Dendritic cell treated with granulocyte-macrophage colony-stimulating factor and Interleukin-4, amounts not matched to agents 40 ng/mL and 50 ng/mL, for 4 days (primary cell): ENCODE results near the gene BST2.
"Not testable (repeated sequence)": the region's sequence is repeated elsewhere in the genome, so short reads cannot be mapped to it uniquely, and the experiment has no call there.

Source experiments
- H3K27ac Mint-ChIP-seq: one replicate; pipeline ENCODE4 v1.8.0; 2022; ENCODE audit warnings: mild to moderate bottlenecking, mixed read lengths
- H3K27me3 Mint-ChIP-seq: one replicate; pipeline ENCODE4 v1.8.0; 2022; ENCODE audit warnings: mild to moderate bottlenecking, mixed read lengths
- H3K36me3 Mint-ChIP-seq: one replicate; pipeline ENCODE4 v1.8.0; 2022; ENCODE audit warnings: low read depth, mixed read lengths
- H3K4me1 Mint-ChIP-seq: one replicate; pipeline ENCODE4 v1.8.0; 2022; ENCODE audit warnings: low read depth, mixed read lengths
- H3K4me3 Mint-ChIP-seq: one replicate; pipeline ENCODE4 v1.8.0; 2022; ENCODE audit warnings: mild to moderate bottlenecking, moderate library complexity, mixed read lengths
- H3K9me3 Mint-ChIP-seq: one replicate; pipeline ENCODE4 v1.8.0; 2022; ENCODE audit warnings: mixed read lengths
- intact Hi-C: fragments of 100-400 bp; cut with micrococcal nuclease; formaldehyde crosslinking; loops from one replicate; pipeline ENCODE4 v1.15.0; 2022

Gene BST2

DNA sequence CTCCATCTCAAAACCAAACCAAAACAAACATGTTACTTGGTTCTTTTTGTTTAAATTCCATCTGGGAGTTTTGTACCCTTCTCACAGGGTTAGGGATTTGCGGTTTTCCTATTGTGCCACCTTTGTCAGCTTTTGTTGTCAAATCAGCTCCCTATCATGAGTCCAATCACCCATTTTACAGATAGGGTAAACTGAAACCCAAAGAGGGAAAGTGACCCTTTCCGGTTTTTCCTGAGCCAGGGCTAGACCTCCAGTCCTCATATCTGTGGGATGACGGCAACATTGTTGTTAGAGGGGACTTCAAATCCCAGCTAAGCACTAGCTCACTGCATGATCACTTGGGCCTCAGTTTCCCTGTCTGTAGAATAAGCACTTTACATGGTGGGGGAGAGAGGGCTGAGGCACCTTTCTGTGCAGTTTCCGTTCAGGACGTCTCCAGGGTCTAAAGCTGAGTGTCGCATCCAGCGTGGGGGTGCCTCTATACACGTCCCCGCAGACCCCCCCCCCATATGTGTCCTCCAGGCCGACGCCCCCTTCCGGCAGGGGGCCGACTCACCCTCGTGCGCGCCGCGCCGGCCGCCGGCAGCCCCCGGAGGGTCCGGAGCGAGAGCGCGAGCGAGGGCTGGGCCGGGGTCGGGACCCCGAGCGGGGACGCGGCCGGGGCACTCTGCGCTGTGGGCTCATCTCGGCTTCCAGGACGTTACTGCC lies 15.3 kb downstream of the BST2 start:
- H3K27ac Mint-ChIP-seq = no peak overlapping the region
- peaks cover 23% of the 10 kb centered on the region for H3K4me1 Mint-ChIP-seq
- H3K27me3 Mint-ChIP-seq = peaks cover 24% of the 10 kb centered on the region
- peak overlapping the region; percentile 93 for H3K4me3 Mint-ChIP-seq
- intact Hi-C loops = no loop called here
- H3K36me3 Mint-ChIP-seq = no peaks in the 10 kb centered on the region
- H3K9me3 Mint-ChIP-seq = peaks cover 8% of the 10 kb centered on the region

DNA sequence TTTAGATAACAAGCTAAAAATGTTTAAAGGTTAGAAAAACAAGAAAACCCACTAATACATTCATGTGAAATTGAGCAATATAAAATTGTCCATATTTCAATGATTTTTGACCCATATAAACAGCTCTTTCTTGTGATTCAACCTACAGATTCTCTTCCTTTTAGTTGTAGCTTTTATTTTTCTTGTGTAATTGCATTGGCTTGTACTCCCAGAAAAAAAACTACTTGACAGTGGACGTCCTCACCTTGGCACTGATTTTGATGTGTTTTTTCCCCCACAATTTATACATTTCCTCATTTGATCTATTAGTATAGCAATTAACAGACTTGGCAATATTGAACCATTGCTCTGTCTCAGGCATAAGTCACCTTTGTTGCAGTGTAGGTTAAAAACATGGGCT lies 16.1 kb downstream of the BST2 start:
- no peaks in the 10 kb centered on the region for H3K36me3 Mint-ChIP-seq
- intact Hi-C loops = no loop called here
- no peak overlapping the region for H3K27ac Mint-ChIP-seq
- peaks cover 8% of the 10 kb centered on the region for H3K9me3 Mint-ChIP-seq
- H3K27me3 Mint-ChIP-seq = peaks cover 24% of the 10 kb centered on the region
- H3K4me3 Mint-ChIP-seq = no peak overlapping the region
- H3K4me1 Mint-ChIP-seq = peaks cover 19% of the 10 kb centered on the region

DNA sequence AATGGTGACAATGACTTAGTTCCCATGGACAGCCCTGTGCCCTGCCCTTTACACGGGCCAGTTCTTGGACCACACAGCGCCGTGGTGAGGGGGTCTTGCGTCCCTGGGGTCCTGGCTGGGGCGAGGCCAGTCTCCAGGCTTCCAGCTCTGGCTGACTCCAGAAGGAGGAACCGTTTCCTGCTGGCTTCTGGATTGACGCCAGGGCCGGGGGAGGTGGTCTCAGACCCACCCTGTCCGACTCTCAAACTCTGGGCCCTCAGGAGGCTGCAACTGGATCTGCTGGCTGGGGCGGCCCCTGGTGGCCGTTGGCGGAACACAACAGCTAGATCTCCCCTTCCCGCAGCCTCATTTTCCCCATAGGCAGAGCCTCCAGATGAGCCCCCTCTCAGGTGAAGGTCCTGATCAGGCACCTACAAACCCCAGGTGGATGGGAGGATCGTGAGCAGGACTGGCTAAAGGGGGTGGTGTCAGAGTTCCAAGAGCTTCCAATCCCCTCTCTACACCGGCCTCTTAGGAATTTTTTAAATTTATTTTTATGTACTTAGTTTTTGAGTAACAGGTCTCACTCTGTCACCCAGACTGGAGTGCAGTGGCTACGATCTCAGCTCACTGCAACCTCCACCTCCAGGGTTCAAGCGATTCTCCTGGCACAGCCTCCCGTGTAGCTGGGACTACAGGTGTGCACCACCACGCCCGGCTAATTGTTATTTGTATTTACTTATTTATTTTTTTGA lies 19.4 kb downstream of the BST2 start:
- Mint-ChIP-seq H3K9me3 (peaks cover 8% of the 10 kb centered on the region), H3K36me3 (no peaks in the 10 kb centered on the region), H3K4me1 (peaks cover 18% of the 10 kb centered on the region), H3K27ac (no peak overlapping the region), H3K4me3 (no peak overlapping the region), H3K27me3 (peaks cover 24% of the 10 kb centered on the region)
- intact Hi-C loops = loop anchor here (1.0 to 2.0 kb wide), 2 partner anchors 40 to 93 kb away; no protein-coding TSS in a partner anchor

DNA sequence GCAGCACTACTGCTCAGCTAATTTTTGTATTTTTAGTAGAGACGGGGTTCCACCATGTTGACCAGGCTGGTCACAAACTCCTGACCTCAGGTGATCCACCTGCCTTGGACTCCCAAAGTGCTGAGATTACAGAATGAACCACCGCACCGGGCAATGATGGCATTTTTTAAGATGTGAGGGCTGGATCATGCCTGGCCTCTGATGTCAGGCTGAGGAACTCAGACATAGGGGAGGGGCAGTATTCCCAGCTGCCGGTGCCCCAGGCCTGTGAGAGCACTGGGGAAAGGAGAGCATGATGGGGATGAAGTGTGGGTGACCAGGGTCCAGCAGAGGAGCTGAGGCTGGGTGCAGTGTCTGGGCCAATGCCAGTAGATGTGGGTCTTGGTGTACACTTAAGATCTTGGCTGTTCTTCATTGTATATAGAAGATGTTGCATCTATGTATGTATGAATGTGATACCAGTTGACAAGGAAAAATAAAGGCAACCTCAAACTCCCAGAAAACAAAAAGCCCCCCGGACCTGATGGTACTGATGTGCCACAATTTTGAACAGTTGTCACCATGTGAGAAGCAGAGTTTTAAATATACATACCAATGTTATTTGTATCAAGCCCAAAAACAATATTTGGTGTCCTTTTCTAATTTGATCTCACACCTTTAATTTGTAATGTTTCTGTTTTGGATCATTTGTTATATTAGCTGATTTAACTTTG lies 24.8 kb downstream of the BST2 start:
- peaks cover 51% of the 10 kb centered on the region for H3K4me1 Mint-ChIP-seq

DNA sequence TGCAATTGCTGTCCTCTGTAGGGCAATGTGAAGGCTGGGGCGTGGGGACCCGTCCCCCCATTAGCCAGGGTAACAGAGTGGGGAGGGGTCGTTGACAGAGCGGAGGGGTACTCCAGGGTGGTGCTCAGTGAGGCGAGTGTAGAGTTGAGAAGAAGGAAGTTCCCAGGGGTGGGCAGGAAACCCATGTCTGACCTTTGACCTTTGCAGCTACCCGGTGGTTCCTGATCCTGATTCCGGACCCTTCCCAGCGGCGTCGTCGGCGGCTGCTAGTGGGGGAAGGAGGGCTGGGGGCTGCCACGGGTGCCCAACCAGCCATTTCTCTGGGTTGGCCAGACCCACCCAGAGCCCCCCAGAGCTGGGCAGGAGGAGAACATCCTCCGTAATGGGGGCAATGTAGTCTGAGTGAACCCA lies 26.2 kb downstream of the BST2 start:
- H3K4me1 Mint-ChIP-seq = peaks cover 51% of the 10 kb centered on the region
- peak overlapping the region; percentile 41 for H3K27ac Mint-ChIP-seq
- intact Hi-C loops = no loop called here
- peaks cover 19% of the 10 kb centered on the region for H3K27me3 Mint-ChIP-seq
- no peaks in the 10 kb centered on the region for H3K36me3 Mint-ChIP-seq
- H3K4me3 Mint-ChIP-seq = no peak overlapping the region
- H3K9me3 Mint-ChIP-seq = no peaks in the 10 kb centered on the region

More for the DNA sequence above, 24.8 kb downstream of the BST2 start:
- no peaks in the 10 kb centered on the region for H3K36me3 Mint-ChIP-seq
- H3K4me3 Mint-ChIP-seq = no peak overlapping the region
- H3K27me3 Mint-ChIP-seq = peaks cover 19% of the 10 kb centered on the region
- intact Hi-C loops = no loop called here
- no peaks in the 10 kb centered on the region for H3K9me3 Mint-ChIP-seq
- H3K27ac Mint-ChIP-seq = peak overlapping the region; percentile 41

DNA sequence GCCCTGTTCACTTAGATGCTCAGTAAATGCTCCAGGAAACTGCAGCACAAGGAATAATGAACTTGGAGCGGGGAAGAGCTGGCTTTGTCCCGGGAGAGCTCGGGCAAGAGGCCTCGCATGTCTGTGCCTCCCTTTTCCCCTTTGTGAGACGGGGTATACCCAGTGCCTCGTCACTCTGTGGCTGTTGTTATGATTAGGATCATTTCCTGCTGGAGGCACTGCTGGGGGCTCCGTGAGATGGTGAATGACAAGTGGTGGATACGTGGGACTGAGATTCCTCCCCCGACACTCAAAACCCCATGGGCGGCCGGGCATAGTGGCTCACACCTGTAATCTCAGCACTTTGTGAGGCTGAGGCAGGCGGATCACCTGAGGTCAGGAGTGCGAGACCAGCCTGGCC lies 27.2 kb downstream of the BST2 start:
- no peak overlapping the region for H3K4me3 Mint-ChIP-seq
- H3K36me3 Mint-ChIP-seq = no peaks in the 10 kb centered on the region
- intact Hi-C loops = no loop called here
- no peaks in the 10 kb centered on the region for H3K9me3 Mint-ChIP-seq
- no peak overlapping the region for H3K27ac Mint-ChIP-seq
- H3K27me3 Mint-ChIP-seq = peaks cover 19% of the 10 kb centered on the region
- peaks cover 45% of the 10 kb centered on the region for H3K4me1 Mint-ChIP-seq

GRCh38 chr19:17376935-17377600 lies 28.4 kb downstream of the BST2 start, which contains the start of gene PLVAP:
Gene PLVAP, minus strand, starts transcription at chr19:17377342. Its CDS starts 54 bp downstream, at chr19:17377288.
- Mint-ChIP-seq H3K4me3 (no peak within 1 kb of the TSS), H3K27me3 (peaks cover 19% of the 10 kb centered on the region), H3K36me3 (no peaks in the 10 kb centered on the region), H3K9me3 (no peaks in the 10 kb centered on the region), H3K4me1 (peaks cover 40% of the 10 kb centered on the region), H3K27ac (no peak within 1 kb of the TSS)
- intact Hi-C loops = no loop called here

- Mint-ChIP-seq H3K9me3 (no peaks in the 10 kb centered on the region), H3K4me3 (peak overlapping the region; percentile 46), H3K4me1 (peaks cover 10% of the 10 kb centered on the region), H3K27me3 (peaks cover 3% of the 10 kb centered on the region), H3K27ac (peak overlapping the region; percentile 82), H3K36me3 (no peaks in the 10 kb centered on the region)
- intact Hi-C loops = no loop called here
These were observed 35.3 kb downstream of the BST2 start for GRCh38 chr19:17370026-17370587.

DNA sequence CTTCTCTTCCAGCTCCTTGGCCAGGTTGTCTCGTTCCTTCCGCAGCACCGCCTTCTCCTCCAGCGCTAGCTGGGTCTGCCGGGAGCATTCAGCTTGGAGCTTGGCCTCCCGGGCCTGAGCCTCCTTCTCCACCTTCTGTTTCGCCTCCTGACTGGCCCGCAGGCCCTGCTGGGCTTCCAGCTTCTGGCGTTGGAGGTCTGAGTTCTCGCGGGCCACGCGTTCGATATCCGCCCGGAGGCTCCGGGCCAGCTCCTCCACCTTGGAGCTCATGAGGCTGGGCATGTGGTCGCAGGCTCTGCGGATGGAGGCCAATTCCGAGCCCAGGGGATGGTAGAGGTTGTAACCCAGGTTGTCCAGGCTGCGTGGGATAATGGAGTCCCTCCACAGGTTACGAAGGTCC lies 40.1 kb downstream of the BST2 start:
- no peaks in the 10 kb centered on the region for H3K36me3 Mint-ChIP-seq
- intact Hi-C loops = no loop called here
- H3K4me3 Mint-ChIP-seq = no peak overlapping the region
- H3K27me3 Mint-ChIP-seq = peaks cover 13% of the 10 kb centered on the region
- no peaks in the 10 kb centered on the region for H3K9me3 Mint-ChIP-seq
- H3K4me1 Mint-ChIP-seq = peaks cover 6% of the 10 kb centered on the region
- H3K27ac Mint-ChIP-seq = no peak overlapping the region

GRCh38 chr19:17363852-17364605 lies 41.4 kb downstream of the BST2 start:
- intact Hi-C loops, H3K4me1 Mint-ChIP-seq, H3K36me3 Mint-ChIP-seq, H3K27ac Mint-ChIP-seq, H3K9me3 Mint-ChIP-seq, H3K4me3 Mint-ChIP-seq: not testable (repeated sequence)
- peaks cover 16% of the 10 kb centered on the region for H3K27me3 Mint-ChIP-seq

- Mint-ChIP-seq H3K4me3 (no peak overlapping the region), H3K27me3 (peaks cover 13% of the 10 kb centered on the region), H3K36me3 (no peaks in the 10 kb centered on the region), H3K4me1 (no peaks in the 10 kb centered on the region), H3K9me3 (no peaks in the 10 kb centered on the region), H3K27ac (no peak overlapping the region)
- intact Hi-C loops = no loop called here
These were observed 45.3 kb downstream of the BST2 start for GRCh38 chr19:17359905-17360800.

DNA sequence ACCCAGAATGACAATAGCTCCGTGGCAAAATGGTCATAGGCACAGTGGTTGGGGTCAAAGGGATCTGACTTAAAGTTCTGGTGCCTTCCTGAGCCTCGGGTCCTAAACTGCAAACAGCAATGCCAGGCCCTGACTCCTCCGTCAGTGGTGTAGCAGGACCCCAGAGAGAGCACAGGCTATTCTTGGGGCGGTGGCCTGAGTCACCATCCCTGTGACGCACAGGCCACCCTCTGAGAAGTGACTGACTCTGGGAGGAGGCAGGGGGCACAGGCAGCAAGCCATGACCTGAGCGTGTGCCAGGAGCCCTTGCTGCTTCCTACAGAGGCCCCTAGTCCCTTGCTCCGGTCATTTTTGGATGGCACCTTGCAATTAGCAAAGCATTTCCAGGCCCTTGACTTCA lies 47.0 kb downstream of the BST2 start:
- no peaks in the 10 kb centered on the region for H3K36me3 Mint-ChIP-seq
- H3K27me3 Mint-ChIP-seq = peaks cover 13% of the 10 kb centered on the region
- peaks cover under 1% of the 10 kb centered on the region for H3K4me1 Mint-ChIP-seq
- intact Hi-C loops = no loop called here
- H3K27ac Mint-ChIP-seq = no peak overlapping the region
- no peak overlapping the region for H3K4me3 Mint-ChIP-seq
- H3K9me3 Mint-ChIP-seq = no peaks in the 10 kb centered on the region
